Type B pancreatic cell (in vitro differentiated cells): ENCODE measurements around the gene DBR1. TPM values are rescaled to one million over a fixed set of nuclear protein-coding genes. Genes with fewer than 3 reads are reported as not detected.

Experiments
- DNase-seq: peaks from one replicate; pipeline ENCODE4 v3.0.0; 2021; ENCODE audit warnings: mixed read lengths; ENCODE audit not compliant: unreplicated experiment; ENCODE audit errors: extremely low spot score
- H3K27ac Mint-ChIP-seq: 2 replicates; pipeline ENCODE4 v1.8.0; 2021; ENCODE audit warnings: mild to moderate bottlenecking, mixed read lengths
- H3K27me3 Mint-ChIP-seq: 2 replicates; pipeline ENCODE4 v1.8.0; 2021; ENCODE audit warnings: mixed read lengths
- H3K36me3 Mint-ChIP-seq: 2 replicates; pipeline ENCODE4 v1.8.0; 2021; ENCODE audit warnings: mixed read lengths
- H3K4me1 Mint-ChIP-seq: one replicate; pipeline ENCODE4 v1.8.0; 2021; ENCODE audit warnings: mixed read lengths; ENCODE audit not compliant: unreplicated experiment
- H3K4me3 Mint-ChIP-seq: 2 replicates; pipeline ENCODE4 v1.8.0; 2021; ENCODE audit warnings: mild to moderate bottlenecking, mixed read lengths
- H3K9me3 Mint-ChIP-seq: 2 replicates; pipeline ENCODE4 v1.8.0; 2021; ENCODE audit warnings: mixed read lengths
- CTCF ChIP-seq: fragments of 200-600 bp; sonication (generic); conservative IDR thresholded peaks from 2 replicates; pipeline ENCODE4 v1.5.0; 2021; ENCODE audit warnings: antibody characterized with exemption, mild to moderate bottlenecking
- total RNA-seq: library from RNA; stranded (reverse); gene quantifications from 2 replicates; pipeline ENCODE4 v1.2.1, GENCODE V29; 2021; ENCODE audit warnings: low replicate concordance

DBR1 gene
- total RNA-seq, 1 donor from 2014 or later = 21.2 TPM

- TF ChIP-seq CTCF = no peak
- DNase-seq = no peak
- H3K4me3 Mint-ChIP-seq = no peak overlapping the region
- H3K36me3 Mint-ChIP-seq = peaks cover 18% of the 10 kb centered on the region
- no peaks in the 10 kb centered on the region for H3K27me3 Mint-ChIP-seq
- no peak overlapping the region for H3K27ac Mint-ChIP-seq
- no peaks in the 10 kb centered on the region for H3K9me3 Mint-ChIP-seq
- peaks cover 11% of the 10 kb centered on the region for H3K4me1 Mint-ChIP-seq
Measured at GRCh38 chr3:138219255-138219654, 44.5 kb upstream of the DBR1 start.

- Mint-ChIP-seq H3K36me3 (peaks cover 18% of the 10 kb centered on the region), H3K4me1 (peaks cover 9% of the 10 kb centered on the region), H3K9me3 (no peaks in the 10 kb centered on the region), H3K27me3 (no peaks in the 10 kb centered on the region), H3K27ac (no peak overlapping the region), H3K4me3 (no peak overlapping the region)
- no peak for DNase-seq
- no peak for TF ChIP-seq CTCF
Measured at GRCh38 chr3:138213398-138214085, 38.8 kb upstream of the DBR1 start.

- H3K4me3 Mint-ChIP-seq = no peak overlapping the region
- TF ChIP-seq CTCF = no peak
- no peak overlapping the region for H3K27ac Mint-ChIP-seq
- no peak for DNase-seq
- no peaks in the 10 kb centered on the region for H3K9me3 Mint-ChIP-seq
- H3K36me3 Mint-ChIP-seq = peaks cover 25% of the 10 kb centered on the region
- H3K4me1 Mint-ChIP-seq = peaks cover 13% of the 10 kb centered on the region
- H3K27me3 Mint-ChIP-seq = no peaks in the 10 kb centered on the region
Measured at GRCh38 chr3:138210528-138210927, 35.8 kb upstream of the DBR1 start.

GRCh38 chr3:138206196-138206595 lies 31.5 kb upstream of the DBR1 start:
- Mint-ChIP-seq H3K27me3 (no peaks in the 10 kb centered on the region), H3K36me3 (peaks cover 25% of the 10 kb centered on the region)

GRCh38 chr3:138205527-138205926 lies 30.8 kb upstream of the DBR1 start:
- H3K27ac Mint-ChIP-seq = no peak overlapping the region
- H3K36me3 Mint-ChIP-seq = peaks cover 25% of the 10 kb centered on the region
- no peak overlapping the region for H3K4me3 Mint-ChIP-seq
- DNase-seq = no peak
- no peaks in the 10 kb centered on the region for H3K27me3 Mint-ChIP-seq
- no peaks in the 10 kb centered on the region for H3K9me3 Mint-ChIP-seq
- H3K4me1 Mint-ChIP-seq = peaks cover 28% of the 10 kb centered on the region
- TF ChIP-seq CTCF = no peak

More at GRCh38 chr3:138206196-138206595, 31.5 kb upstream of the DBR1 start:
- H3K4me3 Mint-ChIP-seq = no peak overlapping the region
- no peak for DNase-seq
- peaks cover 28% of the 10 kb centered on the region for H3K4me1 Mint-ChIP-seq
- H3K27ac Mint-ChIP-seq = no peak overlapping the region
- no peaks in the 10 kb centered on the region for H3K9me3 Mint-ChIP-seq
- no peak for TF ChIP-seq CTCF
